Common myeloid progenitor, CD34-positive (primary cell): ENCODE measurements around the gene GNAS-AS1.

ENCODE experiments used
- CTCF ChIA-PET: fragments of 350-600 bp; sonication (Branson Sonifier 250); formaldehyde crosslinking; loops from one replicate; lab custom pipeline; 2021; ENCODE audit warnings: antibody characterized with exemption; lab: Charles Lee
- POLR2A ChIA-PET: fragments of 350-600 bp; sonication (Branson Sonifier 250); formaldehyde crosslinking; loops from one replicate; lab custom pipeline; 2021; ENCODE audit warnings: antibody characterized with exemption; lab: Charles Lee
- DNase-seq, 3 donors: peaks; one replicate each; pipeline versions ENCODE4 v3.0.0 to v3.0.0-alpha.2; 2013
- H3K27ac ChIP-seq, 2 experiments: 1 replicate in 1 of 2; 2 replicates in 1 of 2; pipeline ENCODE4 v1.7.0; 2013; ENCODE audit warnings: inconsistent platforms in 2 of 2, low read length in 2 of 2, mild to moderate bottlenecking in 2 of 2, low read depth in 1 of 2, moderate library complexity in 1 of 2; ENCODE audit not compliant: severe bottlenecking in 2 of 2, insufficient read depth in 1 of 2, poor library complexity in 1 of 2
- H3K27me3 ChIP-seq, 5 experiments: replicated peaks in 2 of 5; 1 replicate in 3 of 5; 2 replicates in 2 of 5; pipeline versions ENCODE4 v1.6.1 to v1.7.0; 2013; ENCODE audit warnings: low read length in 4 of 5, mild to moderate bottlenecking in 2 of 5, moderate library complexity in 2 of 5, inconsistent platforms in 1 of 5; ENCODE audit not compliant: insufficient read depth in 5 of 5, control insufficient read depth in 4 of 5
- H3K36me3 ChIP-seq, 4 experiments: 1 replicate in 2 of 4; 2 replicates in 2 of 4; pipeline versions ENCODE4 v1.6.1 to v1.7.0; 2013; ENCODE audit warnings: low read length in 3 of 4, control low read depth in 1 of 4, mild to moderate bottlenecking in 1 of 4; ENCODE audit not compliant: control insufficient read depth in 4 of 4, insufficient read depth in 4 of 4
- H3K4me1 ChIP-seq, 4 experiments: 1 replicate in 3 of 4; 2 replicates in 1 of 4; pipeline versions ENCODE4 v1.6.1 to v1.7.1; 2013; ENCODE audit warnings: low read length in 3 of 4, mild to moderate bottlenecking in 3 of 4, control low read depth in 1 of 4, inconsistent platforms in 1 of 4, moderate library complexity in 1 of 4; ENCODE audit not compliant: control insufficient read depth in 4 of 4, insufficient read depth in 4 of 4; ENCODE audit errors: control extremely low read depth in 1 of 4
- H3K4me3 ChIP-seq, 7 experiments: 1 replicate in 4 of 7; 2 replicates in 3 of 7; pipeline versions ENCODE4 v1.5.1 to v1.7.0; 2013; ENCODE audit warnings: mild to moderate bottlenecking in 7 of 7, low read length in 6 of 7, moderate library complexity in 6 of 7, inconsistent platforms in 2 of 7, low read depth in 2 of 7, control low read depth in 1 of 7; ENCODE audit not compliant: insufficient read depth in 4 of 7, control insufficient read depth in 1 of 7; ENCODE audit errors: extremely low read depth in 1 of 7
- H3K9me3 ChIP-seq, 5 experiments: 1 replicate in 4 of 5; 2 replicates in 1 of 5; pipeline versions ENCODE4 v1.6.1 to v1.7.1; 2013; ENCODE audit warnings: low read length in 4 of 5, mild to moderate bottlenecking in 2 of 5, inconsistent platforms in 1 of 5, low read depth in 1 of 5, moderate library complexity in 1 of 5; ENCODE audit not compliant: control insufficient read depth in 4 of 5, insufficient read depth in 2 of 5; ENCODE audit errors: control extremely low read depth in 1 of 5
- WGBS: methylation state at CpG from one replicate; pipeline ENCODE4 v1.1.5; 2013; ENCODE audit not compliant: insufficient coverage; 5-methylcytosine and 5-hydroxymethylcytosine counted together

The GNAS-AS1 gene

GRCh38 chr20:58886546-58886945, 35.8 kb upstream of the GNAS-AS1 start:
- DNase-seq: no peak
- H3K9me3 ChIP-seq: no peaks in the 10 kb centered on the region
- H3K36me3 ChIP-seq: no peaks in the 10 kb centered on the region
- no peak overlapping the region for H3K27ac ChIP-seq
- CTCF ChIA-PET: interaction anchor here (0.6 to 2.2 kb wide), 4 partner anchors 11 to 153 kb away, joined by 4 to 8 read pairs (median 5); no protein-coding TSS in a partner anchor
- no peaks in the 10 kb centered on the region for H3K27me3 ChIP-seq
- no peak overlapping the region for H3K4me3 ChIP-seq
- H3K4me1 ChIP-seq: peaks cover 3 to 18% (median 15%) of the 10 kb centered on the region in 4 experiments
- POLR2A ChIA-PET: no interaction called here

- POLR2A ChIA-PET: interaction anchor here (0.9 kb wide), 1 partner anchor 102 kb away, joined by 3 read pairs; no protein-coding TSS in a partner anchor
- CTCF ChIA-PET: interaction anchor here (1.2 kb wide), 1 partner anchor 22 kb away, joined by 3 read pairs; no protein-coding TSS in a partner anchor
These were observed 34.3 kb upstream of the GNAS-AS1 start for GRCh38 chr20:58884966-58885365.

DNA sequence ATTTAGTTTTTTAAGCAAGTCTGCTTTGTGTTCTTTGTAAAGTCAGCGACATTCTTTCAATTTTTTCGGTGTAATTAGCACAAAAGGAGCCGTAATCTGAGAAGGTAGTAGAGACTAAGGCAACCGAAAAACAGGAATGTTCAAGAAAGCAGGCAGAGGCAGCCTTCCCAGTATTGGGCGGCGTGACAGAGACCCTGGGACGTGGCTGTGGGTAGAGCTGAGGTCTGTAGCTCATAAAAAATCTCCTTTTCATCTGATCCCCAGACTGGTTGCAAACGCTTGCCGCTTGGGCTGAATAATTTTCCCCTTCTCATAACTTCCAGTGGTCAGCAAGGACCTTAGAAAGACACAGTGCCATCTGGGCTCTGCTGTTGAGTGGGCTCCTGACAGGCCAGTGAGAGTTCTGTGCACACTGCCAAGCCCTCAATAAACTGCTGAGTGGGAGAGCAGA, 32.6 kb upstream of the GNAS-AS1 start:
- Histone ChIP-seq H3K27me3 (no peaks in the 10 kb centered on the region), H3K4me3 (no peak overlapping the region), H3K36me3 (no peaks in the 10 kb centered on the region), H3K9me3 (no peaks in the 10 kb centered on the region), H3K27ac (no peak overlapping the region), H3K4me1 (peaks cover 3 to 8% (median 6%) of the 10 kb centered on the region in 4 experiments)
- WGBS: 100% methylated on average over 6 of the region's 9 CpGs
- CTCF ChIA-PET: interaction anchor here (0.7 to 1.2 kb wide), 3 partner anchors 8 to 22 kb away, joined by 3 to 4 read pairs (median 3); no protein-coding TSS in a partner anchor
- POLR2A ChIA-PET: no interaction called here
- DNase-seq: no peak

More at GRCh38 chr20:58884966-58885365, 34.3 kb upstream of the GNAS-AS1 start:
- H3K4me3 ChIP-seq: no peak overlapping the region
- DNase-seq: no peak
- H3K36me3 ChIP-seq: no peaks in the 10 kb centered on the region
- H3K9me3 ChIP-seq: no peaks in the 10 kb centered on the region
- H3K27ac ChIP-seq: no peak overlapping the region
- 53% methylated on average over 3 of the region's 3 CpGs for WGBS
- peaks cover 3 to 11% (median 8%) of the 10 kb centered on the region in 4 experiments for H3K4me1 ChIP-seq
- H3K27me3 ChIP-seq: no peaks in the 10 kb centered on the region

- no peak overlapping the region for H3K27ac ChIP-seq
- peaks cover 0 to 8% (median under 1%) of the 10 kb centered on the region in 4 experiments for H3K4me1 ChIP-seq
- POLR2A ChIA-PET: no interaction called here
- no peaks in the 10 kb centered on the region for H3K27me3 ChIP-seq
- WGBS: 85% methylated on average over 4 of the region's 5 CpGs
- DNase-seq: no peak
- CTCF ChIA-PET: interaction anchor here (0.7 to 1.2 kb wide), 2 partner anchors 18 to 22 kb away, joined by 3 read pairs; no protein-coding TSS in a partner anchor
- no peaks in the 10 kb centered on the region for H3K9me3 ChIP-seq
- H3K4me3 ChIP-seq: no peak overlapping the region
- no peaks in the 10 kb centered on the region for H3K36me3 ChIP-seq
These were observed 32.0 kb upstream of the GNAS-AS1 start for GRCh38 chr20:58882704-58883089.

DNA sequence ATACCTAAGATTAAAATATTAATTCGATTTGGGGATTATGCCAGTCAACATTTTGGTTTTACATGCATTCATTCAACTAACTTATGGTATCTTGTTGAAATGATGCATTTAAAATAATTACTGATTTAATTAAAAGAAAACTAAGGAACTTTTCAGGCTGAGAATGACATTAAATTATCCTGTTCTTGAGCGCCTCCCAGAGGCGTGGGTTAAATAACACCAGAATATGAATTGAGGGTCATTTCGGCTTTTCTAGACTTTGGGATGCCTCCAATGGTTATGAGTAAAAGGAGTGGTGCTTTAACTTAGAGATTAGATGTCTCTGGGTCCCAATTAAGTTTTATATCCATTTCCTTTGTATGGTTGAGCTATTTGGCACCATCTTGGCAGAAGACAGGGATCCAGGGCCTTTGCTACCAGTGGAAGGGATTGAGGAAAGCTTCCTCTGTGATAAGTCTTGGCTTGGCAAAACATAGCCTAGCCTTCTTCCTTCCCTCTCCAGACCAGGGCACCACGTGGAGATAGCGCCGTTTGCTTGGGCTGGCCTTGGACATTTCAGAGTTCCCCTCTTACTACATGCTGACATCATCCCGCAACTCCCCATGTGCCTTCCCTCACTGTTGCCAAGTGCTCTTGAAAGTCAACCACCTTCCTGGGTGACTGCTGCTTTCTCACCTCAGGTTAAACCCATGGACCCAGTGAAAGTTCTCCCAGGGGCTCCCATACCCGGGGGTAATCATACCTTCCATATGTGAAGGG, 30.5 kb upstream of the GNAS-AS1 start:
- DNase-seq: no peak
- peaks cover 0 to 7% (median 0%) of the 10 kb centered on the region in 4 experiments for H3K4me1 ChIP-seq
- no peaks in the 10 kb centered on the region for H3K27me3 ChIP-seq
- no peak overlapping the region for H3K27ac ChIP-seq
- no peaks in the 10 kb centered on the region for H3K9me3 ChIP-seq
- POLR2A ChIA-PET: no interaction called here
- no peak overlapping the region for H3K4me3 ChIP-seq
- CTCF ChIA-PET: no interaction called here
- 91% methylated on average over 8 of the region's 9 CpGs for WGBS
- H3K36me3 ChIP-seq: no peaks in the 10 kb centered on the region

DNA sequence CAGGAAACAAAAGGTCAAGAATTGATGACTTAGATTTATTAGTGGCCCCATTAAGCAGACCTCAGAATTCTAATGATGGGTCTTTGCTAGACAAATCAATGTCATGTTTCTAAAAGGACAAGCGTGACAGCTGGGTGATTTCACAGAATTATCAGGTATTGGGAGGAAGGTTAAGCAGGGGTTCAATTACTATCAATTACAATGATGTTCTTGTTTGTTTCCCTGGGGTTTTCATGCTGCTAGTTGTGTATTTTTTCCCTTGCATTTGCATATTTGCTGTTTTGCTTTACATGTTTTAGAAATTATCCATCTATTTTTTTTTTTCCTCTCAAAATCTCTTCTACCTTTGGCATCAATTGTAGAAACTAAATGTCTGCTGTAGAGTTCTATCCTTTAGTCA, 29.7 kb upstream of the GNAS-AS1 start:
- Histone ChIP-seq H3K27ac (no peak overlapping the region), H3K4me3 (no peak overlapping the region), H3K27me3 (no peaks in the 10 kb centered on the region), H3K4me1 (peaks cover 0 to 7% (median 0%) of the 10 kb centered on the region in 4 experiments), H3K9me3 (no peaks in the 10 kb centered on the region), H3K36me3 (no peaks in the 10 kb centered on the region)
- WGBS: 100% methylated on average over 1 of the region's 1 CpG
- ChIA-PET POLR2A (no interaction called here), CTCF (interaction anchor here (1.0 kb wide), 1 partner anchor 13 kb away, joined by 3 read pairs; no protein-coding TSS in a partner anchor)
- no peak for DNase-seq

DNA sequence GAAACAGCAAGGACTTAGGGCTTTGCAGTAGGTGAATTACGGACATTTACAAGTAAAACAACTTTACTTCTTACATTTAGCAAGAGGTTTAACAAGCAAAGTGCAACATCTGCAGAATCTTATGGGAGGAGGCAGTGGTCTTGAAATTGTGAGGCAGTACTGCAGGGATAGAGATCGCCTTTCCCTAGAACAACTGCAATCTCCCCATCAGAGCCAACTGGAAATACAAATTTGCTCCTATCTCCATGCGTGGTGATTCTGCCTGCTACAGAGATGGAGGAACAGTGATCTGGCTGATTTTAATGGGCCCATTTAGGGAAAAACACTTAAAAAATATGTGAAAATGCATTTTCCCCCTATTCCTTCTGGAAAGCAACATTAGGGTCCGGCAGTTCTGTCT, 27.7 kb upstream of the GNAS-AS1 start:
- Histone ChIP-seq H3K36me3 (no peaks in the 10 kb centered on the region), H3K4me3 (no peak overlapping the region), H3K4me1 (peaks cover 0 to 7% (median 0%) of the 10 kb centered on the region in 4 experiments), H3K27ac (no peak overlapping the region), H3K27me3 (no peaks in the 10 kb centered on the region), H3K9me3 (no peaks in the 10 kb centered on the region)
- CTCF ChIA-PET: no interaction called here
- 100% methylated on average over 1 of the region's 4 CpGs for WGBS
- POLR2A ChIA-PET: no interaction called here
- DNase-seq: no peak
